ENCODE results near the gene CEP128. TPM values are rescaled to one million over a fixed set of nuclear protein-coding genes. Genes with fewer than 3 reads are reported as not detected.

CEP128 gene
- total and polyA plus RNA-seq, 2 donors from 2014 or later, result 0.43 to 9.0 TPM

GRCh38 chr14:80987235-80988032 lies 45.9 kb upstream of the CEP128 start:
- Histone ChIP-seq H3K36me3 (ENCODE audit: control insufficient read depth in 2 of 3, insufficient read depth in 3 of 3, low read length in 3 of 3) (no peaks in the 10 kb centered on the region), H3K9me3 (ENCODE audit: control insufficient read depth in 2 of 3, insufficient read depth in 1 of 3, low read length in 3 of 3) (no peaks in the 10 kb centered on the region), H3K4me3 (ENCODE audit: low read length in 3 of 3) (no peak overlapping the region), H3K27ac (ENCODE audit: low read depth in 2 of 2, low read length in 2 of 2) (no peak overlapping the region), H3K9ac (ENCODE audit: low read length in 3 of 3) (no peak overlapping the region), H3K27me3 (ENCODE audit: control insufficient read depth, insufficient read depth, low read length) (no peaks in the 10 kb centered on the region), H3K4me1 (ENCODE audit: control insufficient read depth in 2 of 3, insufficient read depth in 2 of 3, low read depth in 1 of 3, low read length in 3 of 3) (no peaks in the 10 kb centered on the region)
- FAIRE-seq (peak; percentile 68), DNase-seq (peak in 4 of 5 donors; percentile 53 to 78 (median 68))
- intact Hi-C loops (cut with DNase I), result no loop called here
- TF ChIP-seq, protein P1, sequence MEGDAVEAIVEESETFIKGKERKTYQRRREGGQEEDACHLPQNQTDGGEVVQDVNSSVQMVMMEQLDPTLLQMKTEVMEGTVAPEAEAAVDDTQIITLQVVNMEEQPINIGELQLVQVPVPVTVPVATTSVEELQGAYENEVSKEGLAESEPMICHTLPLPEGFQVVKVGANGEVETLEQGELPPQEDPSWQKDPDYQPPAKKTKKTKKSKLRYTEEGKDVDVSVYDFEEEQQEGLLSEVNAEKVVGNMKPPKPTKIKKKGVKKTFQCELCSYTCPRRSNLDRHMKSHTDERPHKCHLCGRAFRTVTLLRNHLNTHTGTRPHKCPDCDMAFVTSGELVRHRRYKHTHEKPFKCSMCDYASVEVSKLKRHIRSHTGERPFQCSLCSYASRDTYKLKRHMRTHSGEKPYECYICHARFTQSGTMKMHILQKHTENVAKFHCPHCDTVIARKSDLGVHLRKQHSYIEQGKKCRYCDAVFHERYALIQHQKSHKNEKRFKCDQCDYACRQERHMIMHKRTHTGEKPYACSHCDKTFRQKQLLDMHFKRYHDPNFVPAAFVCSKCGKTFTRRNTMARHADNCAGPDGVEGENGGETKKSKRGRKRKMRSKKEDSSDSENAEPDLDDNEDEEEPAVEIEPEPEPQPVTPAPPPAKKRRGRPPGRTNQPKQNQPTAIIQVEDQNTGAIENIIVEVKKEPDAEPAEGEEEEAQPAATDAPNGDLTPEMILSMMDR (IDR thresholded peaks at IDR 0.05; ENCODE audit: borderline replicate concordance, extremely low read depth, insufficient read depth), result peak; percentile 90

DNA sequence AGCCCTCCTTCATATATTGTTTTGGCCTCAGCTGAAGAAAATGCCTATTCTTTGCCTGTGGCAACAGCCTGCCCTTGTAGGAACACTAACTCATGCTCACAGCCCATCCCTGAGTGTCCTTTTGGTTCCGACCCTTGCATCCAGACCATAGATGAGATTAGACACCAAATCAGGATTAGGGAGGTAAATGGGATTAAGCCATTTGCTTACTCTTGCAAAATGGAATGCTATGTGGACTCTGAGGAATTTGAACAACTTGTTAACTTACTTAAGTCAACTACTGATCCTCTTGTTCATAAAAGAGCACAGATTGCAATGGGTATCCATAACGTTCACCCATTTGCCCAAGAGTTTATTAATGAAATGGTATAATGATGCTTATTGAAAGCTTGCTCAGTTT lies 41.2 kb upstream of the CEP128 start:
- DNase-seq, result no peak
- TF ChIP-seq, protein P1 (IDR thresholded peaks at IDR 0.05; ENCODE audit: borderline replicate concordance, extremely low read depth, insufficient read depth), result no peak

DNA sequence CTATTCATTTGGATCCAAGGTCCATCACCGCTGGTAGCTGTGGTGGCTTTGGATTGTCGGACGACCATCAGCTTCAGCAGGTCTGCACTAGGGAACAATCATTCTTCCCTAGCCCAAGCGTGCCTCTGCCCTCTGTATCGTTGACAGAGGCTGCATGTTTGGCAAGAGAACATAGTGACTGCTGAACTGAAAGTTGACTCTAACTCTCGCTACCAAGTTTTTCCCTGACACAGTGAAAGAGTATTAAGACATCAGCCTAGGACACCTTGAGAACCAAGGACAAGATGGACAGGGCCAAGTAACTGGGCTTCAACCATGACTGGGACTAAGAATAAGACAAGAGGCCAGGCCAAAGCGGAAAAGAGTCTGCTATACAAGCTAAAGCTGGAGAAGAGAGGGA lies 40.1 kb upstream of the CEP128 start:
- no peaks in the 10 kb centered on the region for H3K4me1 ChIP-seq (ENCODE audit: control insufficient read depth in 2 of 3, insufficient read depth in 2 of 3, low read depth in 1 of 3, low read length in 3 of 3)
- no peak overlapping the region for H3K27ac ChIP-seq (ENCODE audit: low read depth in 2 of 2, low read length in 2 of 2)
- no peaks in the 10 kb centered on the region for H3K9me3 ChIP-seq (ENCODE audit: control insufficient read depth in 2 of 3, insufficient read depth in 1 of 3, low read length in 3 of 3)
- no peaks in the 10 kb centered on the region for H3K27me3 ChIP-seq (ENCODE audit: control insufficient read depth, insufficient read depth, low read length)
- FAIRE-seq (no peak), DNase-seq (no peak)
- H3K4me3 ChIP-seq (ENCODE audit: low read length in 3 of 3), result no peak overlapping the region
- no peak overlapping the region for H3K9ac ChIP-seq (ENCODE audit: low read length in 3 of 3)
- TF ChIP-seq, protein P1 (IDR thresholded peaks at IDR 0.05; ENCODE audit: borderline replicate concordance, extremely low read depth, insufficient read depth), result no peak
- intact Hi-C loops (cut with DNase I), result no loop called here
- no peaks in the 10 kb centered on the region for H3K36me3 ChIP-seq (ENCODE audit: control insufficient read depth in 2 of 3, insufficient read depth in 3 of 3, low read length in 3 of 3)

More for the DNA sequence above, 41.2 kb upstream of the CEP128 start:
- no peaks in the 10 kb centered on the region for H3K36me3 ChIP-seq (ENCODE audit: control insufficient read depth in 2 of 3, insufficient read depth in 3 of 3, low read length in 3 of 3)
- H3K4me3 ChIP-seq (ENCODE audit: low read length in 3 of 3), result no peak overlapping the region
- H3K27ac ChIP-seq (ENCODE audit: low read depth in 2 of 2, low read length in 2 of 2), result no peak overlapping the region
- no peaks in the 10 kb centered on the region for H3K4me1 ChIP-seq (ENCODE audit: control insufficient read depth in 2 of 3, insufficient read depth in 2 of 3, low read depth in 1 of 3, low read length in 3 of 3)
- no peaks in the 10 kb centered on the region for H3K27me3 ChIP-seq (ENCODE audit: control insufficient read depth, insufficient read depth, low read length)
- no peak for FAIRE-seq
- intact Hi-C loops (cut with DNase I), result no loop called here
- H3K9me3 ChIP-seq (ENCODE audit: control insufficient read depth in 2 of 3, insufficient read depth in 1 of 3, low read length in 3 of 3), result no peaks in the 10 kb centered on the region
- H3K9ac ChIP-seq (ENCODE audit: low read length in 3 of 3), result no peak overlapping the region
